Activated T-cell treated with anti-CD3 and anti-CD28 coated beads, Interleukin-2, amount 50 U/mL, for 24 hours (primary cell): Measurements from ENCODE around the gene MGRN1.
A peak's percentile ranks its signal among the peaks of the same experiment; 100 is the strongest.

Experiments used
- DNase-seq: peaks from one replicate; pipeline ENCODE4 v3.0.0-alpha.2; 2020
- H3K27ac Mint-ChIP-seq: 2 replicates; pipeline ENCODE4 v1.8.0; 2020; ENCODE audit warnings: mild to moderate bottlenecking, mixed read lengths
- H3K27me3 Mint-ChIP-seq: 2 replicates; pipeline ENCODE4 v1.8.0; 2020; ENCODE audit warnings: mixed read lengths
- H3K36me3 Mint-ChIP-seq: 2 replicates; pipeline ENCODE4 v1.8.0; 2020; ENCODE audit warnings: low read depth, mixed read lengths
- H3K4me1 Mint-ChIP-seq: 2 replicates; pipeline ENCODE4 v1.8.0; 2020; ENCODE audit warnings: low read depth, mixed read lengths
- H3K4me3 Mint-ChIP-seq: 2 replicates; pipeline ENCODE4 v1.8.0; 2020; ENCODE audit warnings: mild to moderate bottlenecking, moderate library complexity, mixed read lengths
- H3K9me3 Mint-ChIP-seq: 2 replicates; pipeline ENCODE4 v1.8.0; 2020; ENCODE audit warnings: mixed read lengths

The MGRN1 gene

GRCh38 chr16:4624015-4624826 is at the start of gene MGRN1:
Gene MGRN1, plus strand, starts transcription at chr16:4624826. Its CDS starts 135 bp downstream, at chr16:4624961.
- Mint-ChIP-seq H3K9me3 (no peaks in the 10 kb centered on the region), H3K4me1 (peaks cover 38% of the 10 kb centered on the region), H3K4me3 (peak within 1 kb of the TSS; percentile 99), H3K27ac (peak within 1 kb of the TSS; percentile 98), H3K27me3 (no peaks in the 10 kb centered on the region), H3K36me3 (peaks cover 24% of the 10 kb centered on the region)
- DNase-seq, result peak; percentile 93

- no peak overlapping the region for H3K27ac Mint-ChIP-seq
- no peak for DNase-seq
- H3K36me3 Mint-ChIP-seq, result no peaks in the 10 kb centered on the region
- no peaks in the 10 kb centered on the region for H3K27me3 Mint-ChIP-seq
- no peak overlapping the region for H3K4me3 Mint-ChIP-seq
- no peaks in the 10 kb centered on the region for H3K9me3 Mint-ChIP-seq
- no peaks in the 10 kb centered on the region for H3K4me1 Mint-ChIP-seq
These were observed 49.5 kb upstream of the MGRN1 start for GRCh38 chr16:4574919-4575705.

GRCh38 chr16:4576008-4576407 is 48.6 kb upstream of the MGRN1 start:
- Mint-ChIP-seq H3K27ac (no peak overlapping the region), H3K4me3 (no peak overlapping the region), H3K27me3 (no peaks in the 10 kb centered on the region), H3K4me1 (no peaks in the 10 kb centered on the region), H3K9me3 (no peaks in the 10 kb centered on the region), H3K36me3 (no peaks in the 10 kb centered on the region)
- DNase-seq, result no peak

- no peaks in the 10 kb centered on the region for H3K27me3 Mint-ChIP-seq
- no peaks in the 10 kb centered on the region for H3K4me1 Mint-ChIP-seq
- no peak overlapping the region for H3K4me3 Mint-ChIP-seq
- H3K27ac Mint-ChIP-seq, result no peak overlapping the region
- no peaks in the 10 kb centered on the region for H3K36me3 Mint-ChIP-seq
- no peak for DNase-seq
- H3K9me3 Mint-ChIP-seq, result no peaks in the 10 kb centered on the region
These were observed 45.6 kb upstream of the MGRN1 start for GRCh38 chr16:4578961-4579530.

GRCh38 chr16:4580250-4580649 is 44.4 kb upstream of the MGRN1 start:
- H3K27ac Mint-ChIP-seq, result no peak overlapping the region
- H3K36me3 Mint-ChIP-seq, result no peaks in the 10 kb centered on the region
- no peaks in the 10 kb centered on the region for H3K4me1 Mint-ChIP-seq
- H3K27me3 Mint-ChIP-seq, result no peaks in the 10 kb centered on the region
- no peak for DNase-seq
- H3K4me3 Mint-ChIP-seq, result no peak overlapping the region
- no peaks in the 10 kb centered on the region for H3K9me3 Mint-ChIP-seq

GRCh38 chr16:4583906-4584305 is 40.7 kb upstream of the MGRN1 start:
- DNase-seq, result no peak
- no peak overlapping the region for H3K4me3 Mint-ChIP-seq
- no peaks in the 10 kb centered on the region for H3K9me3 Mint-ChIP-seq
- no peaks in the 10 kb centered on the region for H3K36me3 Mint-ChIP-seq
- H3K4me1 Mint-ChIP-seq, result peaks cover 4% of the 10 kb centered on the region
- H3K27me3 Mint-ChIP-seq, result peaks cover 8% of the 10 kb centered on the region
- H3K27ac Mint-ChIP-seq, result no peak overlapping the region

DNA sequence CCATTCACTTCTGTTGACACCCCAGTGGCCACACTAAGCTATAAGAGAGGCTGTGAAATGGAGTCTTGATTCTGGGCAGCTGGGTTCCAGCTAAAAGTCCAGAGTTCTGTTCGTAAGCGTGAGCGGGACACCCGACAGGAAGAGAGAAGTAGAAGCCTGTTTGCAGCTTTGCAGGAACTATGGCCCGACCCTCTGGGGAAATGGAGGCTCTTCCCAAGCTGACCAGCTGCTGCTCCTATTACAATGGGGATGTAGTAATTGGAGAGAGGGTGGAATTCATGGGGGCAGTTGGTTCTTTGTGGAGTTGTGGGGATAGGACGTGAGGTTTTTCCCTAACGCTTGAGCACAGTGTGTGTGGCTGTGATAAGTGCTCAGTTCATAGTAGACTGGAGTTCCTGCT is 38.3 kb upstream of the MGRN1 start:
- Mint-ChIP-seq H3K4me1 (peaks cover 4% of the 10 kb centered on the region), H3K36me3 (no peaks in the 10 kb centered on the region), H3K27me3 (peaks cover 8% of the 10 kb centered on the region), H3K9me3 (no peaks in the 10 kb centered on the region), H3K4me3 (no peak overlapping the region), H3K27ac (no peak overlapping the region)
- no peak for DNase-seq

DNA sequence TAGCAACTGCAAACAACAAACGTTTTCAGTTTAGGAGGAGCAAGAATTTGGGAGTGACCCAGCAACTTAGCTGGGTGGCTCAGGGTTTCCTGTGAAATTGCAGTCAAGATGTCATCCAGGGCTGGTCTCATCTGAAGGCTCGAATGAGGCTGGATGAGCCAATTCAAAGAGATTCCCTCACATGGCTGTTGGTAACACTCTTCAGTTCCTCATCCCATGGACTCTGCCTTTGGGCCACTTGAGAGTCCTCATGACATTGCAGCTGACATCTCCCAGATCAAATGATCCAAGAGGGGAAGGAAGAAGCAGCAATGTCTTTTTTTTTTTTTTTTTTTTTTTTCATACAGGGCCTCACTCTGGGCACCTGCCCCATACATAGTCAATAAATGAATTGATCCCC is 36.2 kb upstream of the MGRN1 start:
- H3K4me3 Mint-ChIP-seq, result no peak overlapping the region
- peaks cover 4% of the 10 kb centered on the region for H3K4me1 Mint-ChIP-seq
- DNase-seq, result no peak
- peaks cover 8% of the 10 kb centered on the region for H3K27me3 Mint-ChIP-seq
- no peaks in the 10 kb centered on the region for H3K9me3 Mint-ChIP-seq
- no peak overlapping the region for H3K27ac Mint-ChIP-seq
- no peaks in the 10 kb centered on the region for H3K36me3 Mint-ChIP-seq

DNA sequence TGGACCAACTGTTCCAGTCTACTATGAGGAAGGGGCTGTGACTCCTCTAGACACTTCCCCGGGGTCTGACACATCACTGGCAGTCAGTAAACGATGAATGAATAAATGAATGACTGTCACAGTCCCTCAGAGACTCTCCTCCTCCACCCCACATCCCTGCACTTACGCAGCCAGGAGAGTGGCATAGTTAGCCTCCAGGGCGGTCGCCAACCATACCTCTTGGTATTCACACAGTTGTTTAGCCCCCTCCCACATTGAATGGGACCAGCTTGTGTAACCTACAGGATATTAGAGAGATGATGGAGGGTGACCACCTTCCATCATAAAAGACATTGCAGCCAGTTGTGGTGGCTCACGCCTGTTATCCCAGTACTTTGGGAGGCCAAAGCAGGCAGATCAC is 35.7 kb upstream of the MGRN1 start:
- Mint-ChIP-seq H3K27me3 (peaks cover 8% of the 10 kb centered on the region), H3K4me1 (peaks cover 4% of the 10 kb centered on the region), H3K36me3 (no peaks in the 10 kb centered on the region), H3K9me3 (no peaks in the 10 kb centered on the region), H3K27ac (no peak overlapping the region), H3K4me3 (no peak overlapping the region)
- no peak for DNase-seq

DNA sequence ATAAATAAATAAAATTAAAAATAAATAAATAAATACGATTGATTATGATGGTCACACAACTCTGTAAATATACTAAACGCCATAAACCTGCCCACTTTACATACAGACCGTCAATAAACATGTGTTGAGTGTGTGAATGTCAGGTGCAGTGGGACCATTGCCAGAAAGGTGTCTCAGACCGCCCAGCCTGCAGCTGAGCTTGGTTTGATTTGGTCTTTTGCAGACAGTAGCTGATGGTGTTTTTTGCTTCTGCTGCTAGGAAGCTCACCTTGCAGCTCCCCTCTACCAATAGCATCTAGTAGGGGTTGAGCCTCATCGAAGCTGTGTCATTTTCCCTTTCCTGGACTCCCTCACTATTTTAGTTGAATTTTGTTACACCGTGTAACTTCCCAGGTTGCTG is 33.4 kb upstream of the MGRN1 start:
- DNase-seq, result no peak
- Mint-ChIP-seq H3K9me3 (no peaks in the 10 kb centered on the region), H3K27ac (no peak overlapping the region), H3K27me3 (peaks cover 4% of the 10 kb centered on the region), H3K36me3 (no peaks in the 10 kb centered on the region), H3K4me3 (no peak overlapping the region), H3K4me1 (no peaks in the 10 kb centered on the region)

- no peak overlapping the region for H3K4me3 Mint-ChIP-seq
- H3K27ac Mint-ChIP-seq, result no peak overlapping the region
- no peaks in the 10 kb centered on the region for H3K9me3 Mint-ChIP-seq
- H3K4me1 Mint-ChIP-seq, result no peaks in the 10 kb centered on the region
- DNase-seq, result no peak
- no peaks in the 10 kb centered on the region for H3K27me3 Mint-ChIP-seq
- no peaks in the 10 kb centered on the region for H3K36me3 Mint-ChIP-seq
These were observed 32.7 kb upstream of the MGRN1 start for GRCh38 chr16:4591706-4592470.

DNA sequence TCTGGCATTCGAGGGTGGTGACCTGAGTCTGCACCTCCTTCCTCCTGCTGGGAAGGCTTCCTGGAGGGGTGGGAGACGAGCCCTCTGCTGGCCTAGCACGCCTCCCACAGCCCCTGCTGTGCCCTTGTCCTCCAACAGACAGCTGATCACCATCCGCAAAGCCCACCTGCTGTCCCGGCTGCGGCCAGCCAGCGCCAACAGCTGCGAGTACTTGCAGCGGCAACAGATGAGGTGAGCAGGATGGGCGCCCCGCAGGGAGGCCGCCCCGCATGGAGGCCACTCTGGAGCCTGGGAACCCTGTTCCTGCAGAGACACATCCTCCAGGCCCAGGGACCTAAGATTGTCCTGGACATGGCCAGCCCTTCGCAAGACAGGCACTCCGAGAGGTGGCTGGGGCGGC is 31.5 kb upstream of the MGRN1 start:
- Mint-ChIP-seq H3K27ac (no peak overlapping the region), H3K4me1 (no peaks in the 10 kb centered on the region), H3K36me3 (no peaks in the 10 kb centered on the region), H3K27me3 (no peaks in the 10 kb centered on the region), H3K4me3 (no peak overlapping the region), H3K9me3 (no peaks in the 10 kb centered on the region)
- no peak for DNase-seq

- Mint-ChIP-seq H3K27me3 (no peaks in the 10 kb centered on the region), H3K4me3 (no peak overlapping the region), H3K27ac (no peak overlapping the region), H3K36me3 (no peaks in the 10 kb centered on the region), H3K4me1 (no peaks in the 10 kb centered on the region), H3K9me3 (no peaks in the 10 kb centered on the region)
- DNase-seq, result no peak
These were observed 29.9 kb upstream of the MGRN1 start for GRCh38 chr16:4594433-4595410.
